ES-I3 (cell line): Measurements from ENCODE around the gene TUT7.
"Not testable (repeated sequence)": the region's sequence is repeated elsewhere in the genome, so short reads cannot be mapped to it uniquely, and the experiment has no call there.

Source experiments
- H3K36me3 ChIP-seq: 2 replicates; pipeline ENCODE4 v1.6.1; 2013; ENCODE audit warnings: mild to moderate bottlenecking, low read length, control low read depth, moderate library complexity; ENCODE audit not compliant: insufficient read depth
- H3K4me1 ChIP-seq: 2 replicates; pipeline ENCODE4 v1.6.1; 2013; ENCODE audit warnings: mild to moderate bottlenecking, control low read depth, low read length; ENCODE audit not compliant: insufficient read depth
- H3K9ac ChIP-seq: 2 replicates; pipeline ENCODE4 v1.6.1; 2013; ENCODE audit warnings: low read depth, mild to moderate bottlenecking, low read length, moderate library complexity
- H3K9me3 ChIP-seq: 2 replicates; pipeline ENCODE4 v1.6.1; 2013; ENCODE audit warnings: mild to moderate bottlenecking, low read length, moderate library complexity; ENCODE audit not compliant: control insufficient read depth, insufficient read depth

The TUT7 gene

GRCh38 chr9:86336058-86336457 is 18.2 kb downstream of the TUT7 start:
- no peaks in the 10 kb centered on the region for H3K9me3 ChIP-seq
- H3K4me1 ChIP-seq = peaks cover 6% of the 10 kb centered on the region; the same call in 1 of the 2 replicates
- peaks cover 25% of the 10 kb centered on the region for H3K36me3 ChIP-seq
- H3K9ac ChIP-seq = no peak overlapping the region

- Histone ChIP-seq H3K9ac (no peak overlapping the region), H3K36me3 (peaks cover 25% of the 10 kb centered on the region), H3K4me1 (peaks cover 4% of the 10 kb centered on the region; the same call in 1 of the 2 replicates), H3K9me3 (no peaks in the 10 kb centered on the region)
Observed at GRCh38 chr9:86333651-86334050, 20.6 kb downstream of the TUT7 start.

- Histone ChIP-seq H3K9me3 (no peaks in the 10 kb centered on the region), H3K4me1 (peaks cover 8% of the 10 kb centered on the region; the same call in 1 of the 2 replicates), H3K9ac (no peak overlapping the region), H3K36me3 (peaks cover 23% of the 10 kb centered on the region)
Observed at GRCh38 chr9:86330186-86330585, 24.0 kb downstream of the TUT7 start.

- Histone ChIP-seq H3K9ac (no peak overlapping the region), H3K4me1 (peaks cover 8% of the 10 kb centered on the region; the same call in 1 of the 2 replicates), H3K36me3 (peaks cover 17% of the 10 kb centered on the region), H3K9me3 (no peaks in the 10 kb centered on the region)
Observed at GRCh38 chr9:86329649-86330048, 24.6 kb downstream of the TUT7 start.

GRCh38 chr9:86328156-86328555 is 26.1 kb downstream of the TUT7 start:
- Histone ChIP-seq H3K9me3 (no peaks in the 10 kb centered on the region), H3K9ac (no peak overlapping the region), H3K36me3 (peaks cover 12% of the 10 kb centered on the region), H3K4me1 (peaks cover 8% of the 10 kb centered on the region; the same call in 1 of the 2 replicates)

GRCh38 chr9:86326536-86326935 is 27.7 kb downstream of the TUT7 start:
- Histone ChIP-seq H3K4me1 (peaks cover 8% of the 10 kb centered on the region; the same call in 1 of the 2 replicates), H3K36me3 (peaks cover 11% of the 10 kb centered on the region), H3K9me3 (no peaks in the 10 kb centered on the region), H3K9ac (no peak overlapping the region)

- Histone ChIP-seq H3K4me1 (peaks cover 8% of the 10 kb centered on the region; the same call in 1 of the 2 replicates), H3K9ac (no peak overlapping the region), H3K36me3 (peaks cover 14% of the 10 kb centered on the region), H3K9me3 (no peaks in the 10 kb centered on the region)
Observed at GRCh38 chr9:86324901-86325300, 29.3 kb downstream of the TUT7 start.

- Histone ChIP-seq H3K36me3 (peaks cover 14% of the 10 kb centered on the region), H3K9me3 (no peaks in the 10 kb centered on the region), H3K4me1 (peaks cover 8% of the 10 kb centered on the region; the same call in 1 of the 2 replicates), H3K9ac (no peak overlapping the region)
Observed at GRCh38 chr9:86324308-86324707, 29.9 kb downstream of the TUT7 start.

- H3K9me3 ChIP-seq = no peaks in the 10 kb centered on the region
Observed at GRCh38 chr9:86322973-86323644, 31.1 kb downstream of the TUT7 start.

GRCh38 chr9:86321373-86321772 is 32.8 kb downstream of the TUT7 start:
- no peaks in the 10 kb centered on the region for H3K9me3 ChIP-seq
- H3K9ac ChIP-seq = no peak overlapping the region
- H3K36me3 ChIP-seq = peaks cover 23% of the 10 kb centered on the region
- no peaks in the 10 kb centered on the region for H3K4me1 ChIP-seq

More at GRCh38 chr9:86322973-86323644, 31.1 kb downstream of the TUT7 start:
- peaks cover 8% of the 10 kb centered on the region; the same call in 1 of the 2 replicates for H3K4me1 ChIP-seq
- no peak overlapping the region for H3K9ac ChIP-seq
- H3K36me3 ChIP-seq = peaks cover 21% of the 10 kb centered on the region

GRCh38 chr9:86318187-86318586 is 36.0 kb downstream of the TUT7 start:
- Histone ChIP-seq H3K9me3 (no peaks in the 10 kb centered on the region), H3K36me3 (peaks cover 22% of the 10 kb centered on the region), H3K9ac (no peak overlapping the region), H3K4me1 (no peaks in the 10 kb centered on the region)

GRCh38 chr9:86315078-86315477 is 39.1 kb downstream of the TUT7 start:
- no peak overlapping the region for H3K9ac ChIP-seq
- H3K36me3 ChIP-seq = peaks cover 14% of the 10 kb centered on the region; the same call in 1 of the 2 replicates
- H3K9me3 ChIP-seq = no peaks in the 10 kb centered on the region
- H3K4me1 ChIP-seq = no peaks in the 10 kb centered on the region

- not testable (repeated sequence) for H3K9ac ChIP-seq, H3K36me3 ChIP-seq, H3K9me3 ChIP-seq, H3K4me1 ChIP-seq
Observed at GRCh38 chr9:86312959-86313358, 41.3 kb downstream of the TUT7 start.

GRCh38 chr9:86308687-86309086 is 45.5 kb downstream of the TUT7 start:
- H3K9me3 ChIP-seq = no peaks in the 10 kb centered on the region
- 0 out of 2 replicates have a peak, but pooled peaks cover 2% of the 10 kb centered on the region for H3K36me3 ChIP-seq
- no peak overlapping the region for H3K9ac ChIP-seq
- peaks cover 10% of the 10 kb centered on the region for H3K4me1 ChIP-seq

GRCh38 chr9:86304236-86304730 is 49.9 kb downstream of the TUT7 start:
- Histone ChIP-seq H3K9ac (no peak overlapping the region), H3K36me3 (peaks cover 19% of the 10 kb centered on the region), H3K4me1 (peaks cover 13% of the 10 kb centered on the region), H3K9me3 (no peaks in the 10 kb centered on the region)
